Fibroblast of peridontal ligament (primary cell): ENCODE measurements around the gene CXorf65.

Source experiments
- DNase-seq: peaks from one replicate; pipeline ENCODE4 v3.0.0-alpha.2; 2010; ENCODE audit errors: extremely low read depth

Gene CXorf65

GRCh38 chrX:71106427-71106826, at the start of gene CXorf65:
TSS of gene CXorf65 (minus strand) at chrX:71106740. CDS start at chrX:71106556, 184 bp downstream.
- no peak for DNase-seq

- DNase-seq = no peak
These were observed 48.1 kb upstream of the CXorf65 start for GRCh38 chrX:71154641-71155040.

- DNase-seq = no peak
These were observed 47.7 kb upstream of the CXorf65 start for GRCh38 chrX:71154196-71154595.

- DNase-seq = no peak
These were observed 44.8 kb upstream of the CXorf65 start for GRCh38 chrX:71151366-71151765.

- DNase-seq = no peak
These were observed 41.7 kb upstream of the CXorf65 start for GRCh38 chrX:71148278-71148663.

- no peak for DNase-seq
These were observed 41.1 kb upstream of the CXorf65 start for GRCh38 chrX:71147496-71148277.

- no peak for DNase-seq
These were observed 38.1 kb upstream of the CXorf65 start, which contains the start of gene NLGN3 for GRCh38 chrX:71144651-71145050. TSS of gene NLGN3 (plus strand) at chrX:71144841. CDS start at chrX:71147750, 2,909 bp downstream.

- DNase-seq = no peak
These were observed 37.0 kb upstream of the CXorf65 start for GRCh38 chrX:71143508-71143907.

GRCh38 chrX:71140440-71140839, 33.9 kb upstream of the CXorf65 start:
- no peak for DNase-seq

- DNase-seq = no peak
These were observed 25.0 kb upstream of the CXorf65 start for GRCh38 chrX:71131510-71131909.

- peak; percentile 53 for DNase-seq
These were observed 22.6 kb upstream of the CXorf65 start for GRCh38 chrX:71128915-71129765.

GRCh38 chrX:71128166-71128833, 21.8 kb upstream of the CXorf65 start:
- no peak for DNase-seq

- no peak for DNase-seq
These were observed 12.5 kb upstream of the CXorf65 start for GRCh38 chrX:71118985-71119535.

- DNase-seq = peak; percentile 78
These were observed 11.8 kb upstream of the CXorf65 start, which contains the start of gene MED12 for GRCh38 chrX:71118032-71118984. TSS of gene MED12 (plus strand) at chrX:71118596. CDS start at chrX:71118755, 159 bp downstream.

- no peak for DNase-seq
These were observed 10.8 kb upstream of the CXorf65 start for GRCh38 chrX:71117358-71117757.

- DNase-seq = no peak
These were observed 5.4 kb upstream of the CXorf65 start for GRCh38 chrX:71111921-71112431.

GRCh38 chrX:71111141-71111843, 4.8 kb upstream of the CXorf65 start, which contains the start of gene IL2RG:
TSS of gene IL2RG (minus strand) at chrX:71111577. CDS start at chrX:71111539, 38 bp downstream.
- DNase-seq = no peak

- DNase-seq = no peak
These were observed 2.5 kb upstream of the CXorf65 start for GRCh38 chrX:71109051-71109450.

GRCh38 chrX:71107762-71108360, 1.3 kb upstream of the CXorf65 start:
- no peak for DNase-seq
